Breast epithelium (tissue), 4 donors: Measurements from ENCODE around the gene ROBO3. TPM values are rescaled to one million over a fixed set of nuclear protein-coding genes. Genes with fewer than 3 reads are reported as not detected.

Experiments used
- DNase-seq, 2 donors: peaks; one replicate each; pipeline ENCODE4 v3.0.0-alpha.2; 2019; ENCODE audit warnings: low spot score in 2 of 2
- H3K27ac ChIP-seq, 2 donors: fragments of 200-600 bp; sonication (generic) in 1 of 2; one replicate each; pipeline ENCODE4 v1.5.1; 2016 to 2019; ENCODE audit warnings: mild to moderate bottlenecking in 1 of 2
- H3K27me3 ChIP-seq, 2 donors: fragments of 200-600 bp; sonication (generic) in 1 of 2; one replicate each; pipeline versions ENCODE4 v1.5.1 to v1.6.0; 2017 to 2019; ENCODE audit warnings: control low read depth in 1 of 2, mild to moderate bottlenecking in 1 of 2
- H3K36me3 ChIP-seq: fragments of 200-600 bp; one replicate; pipeline ENCODE4 v1.5.1; 2019
- H3K4me1 ChIP-seq, 2 donors: fragments of 200-600 bp; sonication (generic); one replicate each; pipeline ENCODE4 v1.5.1; 2016 to 2019; ENCODE audit warnings: control low read depth in 1 of 2
- H3K4me3 ChIP-seq, 3 donors: fragments of 200-600 bp; sonication (generic); 1 replicate in 2 of 3; 2 replicates in 1 of 3; pipeline ENCODE4 v1.5.1; 2016 to 2019; ENCODE audit warnings: mild to moderate bottlenecking in 3 of 3, moderate library complexity in 2 of 3
- H3K9me3 ChIP-seq, 2 donors: fragments of 200-600 bp; sonication (generic) in 1 of 2; one replicate each; pipeline ENCODE4 v1.5.1; 2016 to 2019; ENCODE audit warnings: control low read depth in 1 of 2
- CTCF ChIP-seq, 3 donors: fragments of 450-650 bp; IDR thresholded peaks; one replicate each; pipeline ENCODE4 v1.5.1; 2016 to 2017; ENCODE audit warnings: antibody characterized with exemption in 3 of 3, mild to moderate bottlenecking in 3 of 3, moderate library complexity in 3 of 3
- POLR2A ChIP-seq: fragments of 450-650 bp; IDR thresholded peaks from one replicate; pipeline ENCODE4 v1.6.1; 2016; ENCODE audit warnings: antibody characterized with exemption, mild to moderate bottlenecking, moderate library complexity
- POLR2AphosphoS5 ChIP-seq, 3 donors: sonication (generic); formaldehyde crosslinking; IDR thresholded peaks; one replicate each; pipeline ENCODE4 v1.6.1; 2017; ENCODE audit warnings: antibody characterized with exemption in 3 of 3
- intact Hi-C: fragments of 100-400 bp; cut with DNase I; formaldehyde crosslinking; loops from one replicate; pipeline ENCODE4 v1.15.1; 2023; ENCODE audit warnings: low total_unique reads
- total RNA-seq, 3 donors: library from RNA; depleted of rRNA; stranded (reverse); fragments of >200 nt; gene quantifications; one replicate each; pipeline ENCODE4 v1.1.0, GENCODE V29; 2016

Gene ROBO3
- total RNA-seq, 3 donors from 2014 or later = 9.1 to 30.9 (median 15.4) TPM

- H3K27me3 ChIP-seq = no peaks in the 10 kb centered on the region
Measured at GRCh38 chr11:124922831-124923230, 57.6 kb downstream of the ROBO3 start.

GRCh38 chr11:124923296-124923695, 58.1 kb downstream of the ROBO3 start:
- intact Hi-C loops = no loop called here
- Histone ChIP-seq H3K36me3 (no peaks in the 10 kb centered on the region), H3K9me3 (no peaks in the 10 kb centered on the region), H3K4me1 (no peaks in the 10 kb centered on the region), H3K4me3 (no peak overlapping the region), H3K27ac (no peak overlapping the region), H3K27me3 (no peaks in the 10 kb centered on the region)
- DNase-seq = no peak
- TF ChIP-seq POLR2AphosphoS5 (IDR thresholded peaks at IDR 0.05) (no peak), CTCF (IDR thresholded peaks at IDR 0.05) (no peak), POLR2A (no peak)

More at GRCh38 chr11:124922831-124923230, 57.6 kb downstream of the ROBO3 start:
- TF ChIP-seq CTCF (IDR thresholded peaks at IDR 0.05) (no peak), POLR2AphosphoS5 (IDR thresholded peaks at IDR 0.05) (no peak), POLR2A (no peak)
- H3K4me1 ChIP-seq = no peaks in the 10 kb centered on the region
- intact Hi-C loops = no loop called here
- H3K4me3 ChIP-seq = no peak overlapping the region
- H3K9me3 ChIP-seq = no peaks in the 10 kb centered on the region
- H3K36me3 ChIP-seq = no peaks in the 10 kb centered on the region
- no peak for DNase-seq
- no peak overlapping the region for H3K27ac ChIP-seq

- no peak overlapping the region for H3K4me3 ChIP-seq
- intact Hi-C loops = no loop called here
- no peaks in the 10 kb centered on the region for H3K4me1 ChIP-seq
- TF ChIP-seq CTCF (IDR thresholded peaks at IDR 0.05) = no peak
- no peak for TF ChIP-seq POLR2AphosphoS5 (IDR thresholded peaks at IDR 0.05)
- TF ChIP-seq POLR2A = no peak
- H3K27ac ChIP-seq = no peak overlapping the region
- DNase-seq = no peak
- no peaks in the 10 kb centered on the region for H3K27me3 ChIP-seq
- H3K9me3 ChIP-seq = no peaks in the 10 kb centered on the region
- no peaks in the 10 kb centered on the region for H3K36me3 ChIP-seq
Measured at GRCh38 chr11:124928942-124929665, 63.9 kb downstream of the ROBO3 start.

GRCh38 chr11:124930799-124931198, 65.6 kb downstream of the ROBO3 start:
- Histone ChIP-seq H3K4me3 (no peak overlapping the region), H3K36me3 (no peaks in the 10 kb centered on the region), H3K4me1 (no peaks in the 10 kb centered on the region), H3K27me3 (no peaks in the 10 kb centered on the region), H3K27ac (no peak overlapping the region), H3K9me3 (no peaks in the 10 kb centered on the region)
- DNase-seq = no peak
- TF ChIP-seq POLR2A = no peak
- no peak for TF ChIP-seq POLR2AphosphoS5 (IDR thresholded peaks at IDR 0.05)
- no peak for TF ChIP-seq CTCF (IDR thresholded peaks at IDR 0.05)
- intact Hi-C loops = no loop called here

Other genes with a start within 250 kb of the ROBO3 start
- 10 to 100 TPM; 34.7 to 49.0 (median 34.9) TPM for gene TBRG1, start 242.6 kb upstream of the ROBO3 start, total RNA-seq
- gene SIAE, start 191.7 kb upstream of the ROBO3 start, total RNA-seq = 10 to 100 TPM; 12.5 to 17.0 (median 14.9) TPM
- gene SPA17, start 191.5 kb upstream of the ROBO3 start, total RNA-seq = 10 to 100 TPM in 1 of 3 donors, 1 to 10 TPM in 2; 2.9 to 15.2 (median 9.8) TPM
- gene NRGN, start 125.5 kb upstream of the ROBO3 start, total RNA-seq = under 1 TPM; 0.33 to 0.48 (median 0.44) TPM
- gene VSIG2, start 113.2 kb upstream of the ROBO3 start, total RNA-seq = 10 to 100 TPM in 1 of 3 donors, 1 to 10 TPM in 1, not detected in 1; 8.8 to 20.5 TPM
- 10 to 100 TPM; 11.6 to 38.7 (median 19.8) TPM for gene ESAM, start 103.1 kb upstream of the ROBO3 start, total RNA-seq
- gene MSANTD2, start 65.0 kb upstream of the ROBO3 start, total RNA-seq = 10 to 100 TPM; 10.9 to 34.2 (median 27.2) TPM
- gene ROBO4, start 32.4 kb downstream of the ROBO3 start, total RNA-seq = 10 to 100 TPM; 11.9 to 30.5 (median 12.8) TPM
- gene HEPN1, start 53.8 kb downstream of the ROBO3 start, total RNA-seq = not detected
- 10 to 100 TPM in 1 of 3 donors, 1 to 10 TPM in 2; 2.3 to 25.4 (median 6.1) TPM for gene HEPACAM, start 70.6 kb downstream of the ROBO3 start, total RNA-seq
- 1 to 10 TPM; 2.1 to 4.4 (median 2.6) TPM for gene CCDC15, start 88.8 kb downstream of the ROBO3 start, total RNA-seq
- 10 to 100 TPM in 2 of 3 donors, 1 to 10 TPM in 1; 3.9 to 38.9 (median 13.6) TPM for gene SLC37A2, start 197.9 kb downstream of the ROBO3 start, total RNA-seq
- gene TMEM218, start 246.2 kb downstream of the ROBO3 start, total RNA-seq = 10 to 100 TPM; 20.6 to 26.2 (median 22.4) TPM